Measurements from ENCODE around the gene CADM3.

DNA sequence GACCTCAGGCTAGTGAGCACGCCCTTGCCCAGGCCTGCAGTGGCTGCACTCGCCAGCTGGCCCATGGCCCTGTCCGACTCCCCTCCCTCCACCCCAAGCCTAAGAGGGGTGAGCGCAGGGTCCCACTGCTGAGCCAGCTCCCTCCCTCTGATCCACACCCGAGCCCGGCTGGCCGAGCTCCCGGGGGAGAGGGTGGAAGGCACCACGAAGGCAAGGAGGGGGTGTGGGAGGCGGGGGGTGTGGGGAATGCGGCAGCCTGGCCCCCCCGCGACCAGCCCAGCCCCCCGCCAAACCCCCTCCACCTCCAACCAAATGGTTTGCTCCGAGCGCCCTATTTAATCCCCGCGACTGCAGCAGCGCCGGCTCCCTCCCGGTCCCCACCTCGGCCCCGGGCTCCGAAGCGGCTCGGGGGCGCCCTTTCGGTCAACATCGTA is at the start of gene CADM3:
- TF ChIP-seq, protein P1, sequence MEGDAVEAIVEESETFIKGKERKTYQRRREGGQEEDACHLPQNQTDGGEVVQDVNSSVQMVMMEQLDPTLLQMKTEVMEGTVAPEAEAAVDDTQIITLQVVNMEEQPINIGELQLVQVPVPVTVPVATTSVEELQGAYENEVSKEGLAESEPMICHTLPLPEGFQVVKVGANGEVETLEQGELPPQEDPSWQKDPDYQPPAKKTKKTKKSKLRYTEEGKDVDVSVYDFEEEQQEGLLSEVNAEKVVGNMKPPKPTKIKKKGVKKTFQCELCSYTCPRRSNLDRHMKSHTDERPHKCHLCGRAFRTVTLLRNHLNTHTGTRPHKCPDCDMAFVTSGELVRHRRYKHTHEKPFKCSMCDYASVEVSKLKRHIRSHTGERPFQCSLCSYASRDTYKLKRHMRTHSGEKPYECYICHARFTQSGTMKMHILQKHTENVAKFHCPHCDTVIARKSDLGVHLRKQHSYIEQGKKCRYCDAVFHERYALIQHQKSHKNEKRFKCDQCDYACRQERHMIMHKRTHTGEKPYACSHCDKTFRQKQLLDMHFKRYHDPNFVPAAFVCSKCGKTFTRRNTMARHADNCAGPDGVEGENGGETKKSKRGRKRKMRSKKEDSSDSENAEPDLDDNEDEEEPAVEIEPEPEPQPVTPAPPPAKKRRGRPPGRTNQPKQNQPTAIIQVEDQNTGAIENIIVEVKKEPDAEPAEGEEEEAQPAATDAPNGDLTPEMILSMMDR (IDR thresholded peaks at IDR 0.05; ENCODE audit: borderline replicate concordance, extremely low read depth, low read length, poor library complexity, severe bottlenecking): no peak
- no peak for TF ChIP-seq EZH2 (IDR thresholded peaks at IDR 0.05; ENCODE audit: borderline replicate concordance, low read depth, low read length, severe bottlenecking)
